ENCODE measurements around the gene GTPBP2. TPM values are rescaled to one million over a fixed set of nuclear protein-coding genes. Genes with fewer than 3 reads are reported as not detected.
"Not testable (repeated sequence)": the region's sequence is repeated elsewhere in the genome, so short reads cannot be mapped to it uniquely, and the experiment has no call there.

GTPBP2 gene
- polyA plus RNA-seq, 3 donors: 49.8 to 51.1 (median 50.1) TPM

GRCh38 chr6:43662948-43663347 lies 33.9 kb upstream of the GTPBP2 start:
- DNase-seq (ENCODE audit: low read depth in 3 of 3, low spot score in 2 of 3): not testable (repeated sequence)

- DNase-seq (ENCODE audit: low read depth in 3 of 3, low spot score in 2 of 3): no peak
These were observed 29.1 kb upstream of the GTPBP2 start for GRCh38 chr6:43658161-43658560.

GRCh38 chr6:43657221-43657802 lies 28.2 kb upstream of the GTPBP2 start:
- DNase-seq (ENCODE audit: low read depth in 3 of 3, low spot score in 2 of 3): no peak

- DNase-seq (ENCODE audit: low read depth in 3 of 3, low spot score in 2 of 3): not testable (repeated sequence)
These were observed 23.8 kb upstream of the GTPBP2 start for GRCh38 chr6:43652822-43653221.

- DNase-seq (ENCODE audit: low read depth in 3 of 3, low spot score in 2 of 3): no peak
These were observed 19.2 kb upstream of the GTPBP2 start for GRCh38 chr6:43648248-43648647.

- no peak for DNase-seq (ENCODE audit: low read depth in 3 of 3, low spot score in 2 of 3)
These were observed 18.5 kb upstream of the GTPBP2 start for GRCh38 chr6:43647613-43648012.

- no peak for DNase-seq (ENCODE audit: low read depth in 3 of 3, low spot score in 2 of 3)
These were observed 16.5 kb upstream of the GTPBP2 start for GRCh38 chr6:43645613-43645964.

GRCh38 chr6:43644940-43645612 lies 16.0 kb upstream of the GTPBP2 start, which contains the start of gene RSPH9:
Gene RSPH9, plus strand, starts transcription at chr6:43645036. Its CDS starts 63 bp downstream, at chr6:43645099.
- DNase-seq (ENCODE audit: low read depth in 3 of 3, low spot score in 2 of 3): no peak

- no peak for DNase-seq (ENCODE audit: low read depth in 3 of 3, low spot score in 2 of 3)
These were observed 11.1 kb upstream of the GTPBP2 start for GRCh38 chr6:43639984-43640800.

- DNase-seq (ENCODE audit: low read depth in 3 of 3, low spot score in 2 of 3): no peak
These were observed 7.2 kb upstream of the GTPBP2 start for GRCh38 chr6:43636308-43636659.

GRCh38 chr6:43635387-43636307 lies 6.6 kb upstream of the GTPBP2 start, which contains the start of gene MAD2L1BP:
Gene MAD2L1BP, plus strand, starts transcription at chr6:43635840. Its CDS starts 36 bp downstream, at chr6:43635876.
- DNase-seq (ENCODE audit: low read depth in 3 of 3, low spot score in 2 of 3): peak in 2 of 3 donors; percentile 70 to 78

- DNase-seq (ENCODE audit: low read depth in 3 of 3, low spot score in 2 of 3): no peak
These were observed 5.7 kb upstream of the GTPBP2 start for GRCh38 chr6:43634702-43635303.

- not testable (repeated sequence) for DNase-seq (ENCODE audit: low read depth in 3 of 3, low spot score in 2 of 3)
These were observed 3.9 kb upstream of the GTPBP2 start for GRCh38 chr6:43633002-43633401.

- no peak for DNase-seq (ENCODE audit: low read depth in 3 of 3, low spot score in 2 of 3)
These were observed 2.0 kb upstream of the GTPBP2 start for GRCh38 chr6:43630980-43631619.

GRCh38 chr6:43629505-43630300 lies 639 bp upstream of the GTPBP2 start:
- peak in 2 of 3 donors; percentile 93 for DNase-seq (ENCODE audit: low read depth in 3 of 3, low spot score in 2 of 3)

- peak in 2 of 3 donors; percentile 48 to 57 for DNase-seq (ENCODE audit: low read depth in 3 of 3, low spot score in 2 of 3)
These were observed 516 bp downstream of the GTPBP2 start for GRCh38 chr6:43628393-43629103.

GRCh38 chr6:43627008-43627825 lies 1.8 kb downstream of the GTPBP2 start:
- DNase-seq (ENCODE audit: low read depth in 3 of 3, low spot score in 2 of 3): peak in 1 of 3 donors; percentile 24

Measured in right renal cortex interstitium (tissue), 3 donors.